GM21526 (cell line): Measurements from ENCODE around the gene FRMD4A.
"Not testable (repeated sequence)": the region's sequence is repeated elsewhere in the genome, so short reads cannot be mapped to it uniquely, and the experiment has no call there.

Experiments
- ATAC-seq: cut with Tn5 transposase; IDR thresholded peaks from one replicate; pipeline ENCODE4 v1.9.1; 2021; ENCODE audit warnings: moderate library complexity; ENCODE audit not compliant: unreplicated experiment, low FRiP score

FRMD4A gene

GRCh38 chr10:13716081-13717071, 614.3 kb downstream of the FRMD4A start:
- ATAC-seq: no peak

- not testable (repeated sequence) for ATAC-seq
These were observed 615.1 kb downstream of the FRMD4A start for GRCh38 chr10:13715596-13715995.

GRCh38 chr10:13715100-13715499, 615.6 kb downstream of the FRMD4A start:
- ATAC-seq: no peak

- peak; percentile 78 for ATAC-seq
These were observed 617.7 kb downstream of the FRMD4A start for GRCh38 chr10:13712837-13713581.

- no peak for ATAC-seq
These were observed 618.3 kb downstream of the FRMD4A start for GRCh38 chr10:13712476-13712836.

- ATAC-seq: no peak
These were observed 619.4 kb downstream of the FRMD4A start for GRCh38 chr10:13711291-13711690.

- ATAC-seq: no peak
These were observed 620.6 kb downstream of the FRMD4A start for GRCh38 chr10:13709931-13710650.

GRCh38 chr10:13708256-13708990, 622.3 kb downstream of the FRMD4A start:
- no peak for ATAC-seq

GRCh38 chr10:13707156-13707881, 623.4 kb downstream of the FRMD4A start:
- peak; percentile 43 for ATAC-seq

- no peak for ATAC-seq
These were observed 624.1 kb downstream of the FRMD4A start for GRCh38 chr10:13706604-13707003.

GRCh38 chr10:13706175-13706574, 624.5 kb downstream of the FRMD4A start:
- ATAC-seq: no peak

GRCh38 chr10:13705526-13706174, 625.1 kb downstream of the FRMD4A start:
- no peak for ATAC-seq

GRCh38 chr10:13704964-13705363, 625.8 kb downstream of the FRMD4A start:
- ATAC-seq: no peak

- no peak for ATAC-seq
These were observed 626.7 kb downstream of the FRMD4A start for GRCh38 chr10:13703997-13704536.

GRCh38 chr10:13703101-13703818, 627.5 kb downstream of the FRMD4A start:
- no peak for ATAC-seq

- no peak for ATAC-seq
These were observed 629.4 kb downstream of the FRMD4A start for GRCh38 chr10:13701157-13701919.

- no peak for ATAC-seq
These were observed 630.1 kb downstream of the FRMD4A start for GRCh38 chr10:13700473-13701144.
